ENCODE data around the gene TSPAN9.

The TSPAN9 gene

GRCh38 chr12:3044141-3044630 lies 33.0 kb upstream of the TSPAN9 start:
- no peak for DNase-seq (ENCODE audit: low read depth)

DNA sequence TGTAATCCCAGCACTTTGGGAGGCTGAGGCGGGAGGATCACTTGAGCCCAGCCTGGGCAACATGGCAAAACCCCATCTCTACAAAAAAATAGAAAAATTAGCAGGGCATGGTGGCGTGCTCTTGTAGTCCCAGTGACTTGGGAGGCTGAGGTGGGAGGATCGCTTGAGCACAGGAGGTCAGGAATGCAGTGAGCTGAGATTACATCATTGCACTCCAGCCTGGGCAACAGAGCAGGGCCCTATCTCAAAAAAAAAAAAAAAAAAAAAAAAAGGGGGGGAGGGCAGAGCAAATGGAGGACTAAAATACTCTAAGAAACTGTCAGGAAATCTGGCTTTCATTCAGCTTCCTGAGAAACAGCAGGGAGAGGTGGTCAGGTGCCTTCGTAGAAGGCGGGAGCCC lies 31.7 kb upstream of the TSPAN9 start:
- DNase-seq (ENCODE audit: low read depth) = no peak

DNA sequence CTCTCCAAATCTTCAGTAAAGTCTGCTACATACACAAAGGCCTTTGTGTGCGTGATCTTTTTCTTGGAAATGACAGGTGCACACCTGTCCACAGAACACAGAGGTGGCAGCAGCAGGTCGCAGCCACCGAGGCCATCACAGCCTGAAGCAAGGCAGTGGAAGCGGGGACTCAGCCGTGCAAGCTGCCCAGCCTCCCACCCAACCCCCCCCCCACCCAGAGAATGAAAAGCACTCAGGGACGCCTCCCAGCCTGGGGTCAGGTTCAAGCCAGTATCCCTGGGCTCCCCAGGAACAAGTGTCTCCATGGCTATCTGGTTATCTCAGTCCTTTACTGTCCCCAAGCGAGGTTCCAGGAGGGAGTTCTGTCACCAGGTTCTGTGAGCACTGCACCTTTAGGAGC lies 31.2 kb upstream of the TSPAN9 start:
- no peak for DNase-seq (ENCODE audit: low read depth)

- DNase-seq (ENCODE audit: low read depth) = peak; percentile 50
Measured at GRCh38 chr12:3046441-3047200, 30.6 kb upstream of the TSPAN9 start.

DNA sequence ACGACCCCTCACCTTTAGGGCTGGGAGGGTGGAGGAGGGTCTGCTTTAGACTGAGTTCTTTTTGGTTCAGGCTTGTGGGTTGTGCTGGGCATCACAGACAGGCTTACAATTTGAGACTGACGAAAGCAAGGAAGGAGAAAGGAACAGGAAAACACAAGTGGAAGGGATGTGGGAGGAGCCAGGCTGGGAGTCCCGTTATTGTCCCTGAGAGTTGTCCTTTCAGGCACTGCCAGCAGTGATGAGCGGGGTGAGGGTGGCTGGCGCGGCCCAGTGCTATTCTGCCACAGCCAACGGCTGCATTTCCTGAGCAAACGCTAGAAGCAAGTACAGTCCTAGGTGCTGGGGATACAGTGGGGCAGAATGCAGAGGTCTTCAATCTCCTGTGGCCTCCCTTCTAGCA lies 29.2 kb upstream of the TSPAN9 start:
- no peak for DNase-seq (ENCODE audit: low read depth)

- no peak for DNase-seq (ENCODE audit: low read depth)
Measured at GRCh38 chr12:3048540-3048939, 28.6 kb upstream of the TSPAN9 start.

GRCh38 chr12:3049176-3049575 lies 28.0 kb upstream of the TSPAN9 start:
- DNase-seq (ENCODE audit: low read depth) = no peak

GRCh38 chr12:3049611-3050249 lies 27.4 kb upstream of the TSPAN9 start:
- DNase-seq (ENCODE audit: low read depth) = no peak

GRCh38 chr12:3054374-3054773 lies 22.8 kb upstream of the TSPAN9 start:
- no peak for DNase-seq (ENCODE audit: low read depth)

DNA sequence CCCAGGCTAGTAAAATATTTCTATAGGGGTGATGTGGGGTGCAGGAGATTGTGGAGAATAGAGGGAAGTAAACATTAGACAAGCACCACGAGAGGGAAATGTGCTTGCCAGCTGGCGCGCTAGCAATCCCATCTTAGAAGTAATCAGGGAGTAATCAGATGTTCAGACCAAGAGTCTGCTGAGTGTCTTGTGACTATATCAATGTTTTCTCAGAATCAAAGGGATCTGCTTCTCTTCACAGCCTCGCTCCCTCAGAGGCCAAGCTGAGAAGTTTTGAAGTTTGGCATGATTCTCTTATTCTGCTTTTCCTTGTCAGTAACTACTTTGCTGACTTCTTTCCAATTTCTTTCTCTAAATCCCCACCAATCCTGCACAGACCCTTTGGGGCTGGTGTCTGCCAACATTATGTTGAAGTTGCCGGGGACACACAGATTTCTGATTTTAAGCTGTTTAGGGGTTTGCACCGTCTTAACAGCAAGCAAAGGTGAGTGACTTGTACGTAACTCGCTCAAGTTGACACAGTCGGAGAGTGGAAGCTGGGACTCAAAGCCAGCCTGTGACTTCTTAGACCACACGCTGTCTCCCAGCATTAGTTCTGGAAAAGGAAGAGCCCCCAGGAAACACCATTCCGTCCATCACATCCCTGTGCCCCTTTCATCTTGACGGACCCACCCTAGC lies 22.0 kb upstream of the TSPAN9 start:
- DNase-seq (ENCODE audit: low read depth) = no peak

- peak; percentile 56 for DNase-seq (ENCODE audit: low read depth)
Measured at GRCh38 chr12:3055704-3056467, 21.3 kb upstream of the TSPAN9 start.

GRCh38 chr12:3061059-3061458 lies 16.1 kb upstream of the TSPAN9 start:
- DNase-seq (ENCODE audit: low read depth) = peak; percentile 79

GRCh38 chr12:3061501-3062215 lies 15.5 kb upstream of the TSPAN9 start:
- peak; percentile 9 for DNase-seq (ENCODE audit: low read depth)

- no peak for DNase-seq (ENCODE audit: low read depth)
Measured at GRCh38 chr12:3065300-3065699, 11.9 kb upstream of the TSPAN9 start.

DNA sequence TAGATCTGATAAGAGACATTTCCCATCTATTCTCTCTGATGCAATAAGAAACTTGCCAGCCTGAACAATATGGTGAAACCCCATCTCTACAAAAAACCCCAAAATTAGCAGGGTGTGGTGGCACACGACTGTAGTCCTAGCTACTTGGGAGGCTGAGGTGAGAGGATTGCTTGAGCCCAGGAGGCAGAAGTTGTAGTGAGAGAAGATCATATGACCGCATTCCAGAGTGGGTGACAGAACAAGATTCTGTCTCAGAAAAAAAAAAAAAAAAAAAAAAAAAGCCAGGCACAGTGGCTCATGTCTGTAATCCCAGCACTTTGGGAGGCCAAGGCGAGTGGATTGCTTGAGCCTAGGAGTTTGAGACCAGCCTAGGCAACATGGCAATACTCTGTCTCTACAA lies 11.3 kb upstream of the TSPAN9 start:
- DNase-seq (ENCODE audit: low read depth) = peak; percentile 55

DNA sequence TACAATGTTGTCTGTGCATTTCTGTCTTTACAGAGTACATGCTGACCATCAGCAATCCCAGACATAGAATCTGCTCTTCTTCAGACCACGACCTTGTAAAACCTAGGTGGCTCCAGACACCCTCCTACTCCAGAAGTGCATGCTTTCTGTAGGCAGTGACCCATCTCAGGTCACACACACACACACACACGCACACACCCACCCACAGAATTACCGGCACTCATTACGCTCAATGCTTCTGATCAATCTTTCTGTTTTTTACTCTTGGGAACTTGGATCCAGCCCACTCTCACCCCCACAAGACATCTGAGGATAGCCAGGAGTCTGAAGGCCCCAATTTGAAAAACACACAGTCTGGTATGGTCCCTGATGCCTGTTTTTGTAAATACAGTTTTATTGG lies 7.5 kb upstream of the TSPAN9 start:
- DNase-seq (ENCODE audit: low read depth) = no peak

DNA sequence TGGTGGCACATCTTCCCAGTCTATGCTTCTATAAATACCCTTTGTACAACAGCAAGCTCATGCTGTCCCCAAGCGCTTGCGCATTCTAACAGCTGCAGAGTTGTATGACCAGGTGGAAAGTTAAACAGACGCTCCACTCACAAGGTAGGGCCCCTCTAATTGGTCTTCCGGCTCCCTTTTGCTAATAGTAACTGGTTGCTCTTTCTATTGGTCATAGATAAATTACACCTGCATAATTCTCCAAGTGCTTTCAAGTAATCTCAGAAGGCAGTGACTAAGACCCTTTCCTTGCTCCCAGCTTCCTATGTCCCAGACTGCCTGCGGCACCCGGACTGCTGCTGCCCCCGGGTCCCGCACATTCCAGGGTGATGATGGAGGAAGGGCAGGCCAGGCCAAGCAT lies 6.1 kb upstream of the TSPAN9 start:
- peak; percentile 25 for DNase-seq (ENCODE audit: low read depth)

DNA sequence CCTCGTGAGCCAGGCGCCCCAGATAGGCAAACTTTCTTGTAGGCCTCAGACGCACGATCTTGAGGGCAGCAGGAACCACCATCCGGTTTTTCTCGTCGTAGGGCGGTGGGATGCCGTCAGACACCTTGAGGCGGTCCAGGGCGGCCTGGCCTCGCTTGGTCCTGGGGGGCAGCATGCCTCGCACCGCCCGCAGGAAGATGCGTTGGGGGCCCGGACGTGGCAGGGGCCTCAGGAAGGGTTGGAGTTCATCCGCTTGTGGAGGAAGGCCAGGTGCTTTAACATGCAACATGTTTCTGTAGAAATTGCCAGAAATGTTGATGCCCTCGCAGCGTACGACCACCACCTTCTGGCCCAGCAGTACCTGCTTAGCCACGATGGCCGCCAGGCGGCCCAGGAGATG lies 5.5 kb upstream of the TSPAN9 start:
- DNase-seq (ENCODE audit: low read depth) = no peak

GRCh38 chr12:3073438-3074250 lies 3.5 kb upstream of the TSPAN9 start:
- DNase-seq (ENCODE audit: low read depth) = peak; percentile 81

GRCh38 chr12:3075315-3075714 lies 1.9 kb upstream of the TSPAN9 start:
- no peak for DNase-seq (ENCODE audit: low read depth)

GRCh38 chr12:3077572-3078081 lies 448 bp downstream of the TSPAN9 start:
- DNase-seq (ENCODE audit: low read depth) = peak; percentile 26
